ENCODE results near the gene HMGB1.

HMGB1 gene

DNA sequence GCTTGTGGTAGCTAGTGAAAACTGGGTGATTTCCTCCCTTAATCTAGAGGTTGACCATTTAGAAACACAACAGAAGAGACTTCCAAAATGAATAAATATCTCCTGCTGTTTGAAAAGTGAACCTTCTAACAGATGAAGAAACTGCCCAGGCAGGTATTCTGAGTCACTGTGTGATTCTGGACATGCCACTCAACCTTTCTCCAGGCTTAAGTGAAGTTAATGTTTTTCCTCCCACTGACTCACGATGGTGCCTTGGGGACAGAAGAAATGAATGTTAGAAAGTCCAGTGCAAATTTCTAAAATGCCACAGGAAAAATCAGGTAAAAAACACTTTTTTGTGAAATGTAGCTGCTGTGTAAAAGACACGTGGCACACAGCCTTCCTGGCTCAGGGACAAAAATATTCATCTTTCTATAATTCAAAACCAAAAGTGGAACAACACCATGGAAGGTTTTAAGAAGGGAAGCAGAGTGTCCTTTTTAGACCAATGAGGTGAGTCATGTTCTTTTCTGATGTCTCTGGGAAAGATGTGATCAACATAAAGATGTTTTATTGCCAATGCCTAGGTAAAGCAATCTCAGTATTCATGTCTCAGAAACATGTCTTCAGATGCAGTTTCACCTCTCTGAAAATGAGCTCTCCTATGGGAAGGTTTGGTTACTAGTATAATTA, 34.3 kb downstream of the HMGB1 start:
- no peak for DNase-seq (ENCODE audit: low read depth in 2 of 2)

GRCh38 chr13:30429721-30430694, 35.7 kb downstream of the HMGB1 start:
- peak; percentile 75 to 80 for DNase-seq (ENCODE audit: low read depth in 2 of 2)

GRCh38 chr13:30429235-30429634, 36.5 kb downstream of the HMGB1 start:
- DNase-seq (ENCODE audit: low read depth in 2 of 2), result no peak

DNA sequence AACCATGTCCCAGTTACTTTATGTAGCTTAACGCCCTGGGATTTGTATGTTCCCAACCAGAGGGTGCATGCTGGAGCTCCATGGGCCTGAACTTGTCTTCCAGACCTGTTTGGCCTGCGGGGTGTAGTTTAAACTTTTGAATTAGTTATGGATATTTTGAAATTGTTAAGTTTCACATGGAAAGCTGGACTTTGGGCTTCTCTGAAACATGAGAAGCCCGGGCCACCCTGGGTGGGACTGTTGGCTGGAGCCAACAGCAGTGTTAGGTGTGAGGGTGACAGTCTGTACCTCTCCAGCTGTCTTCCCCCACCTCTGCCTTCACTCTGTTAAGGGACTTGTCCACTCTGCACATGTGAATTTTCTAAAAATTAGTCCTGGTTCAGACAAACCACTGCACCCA, 41.8 kb downstream of the HMGB1 start:
- DNase-seq (ENCODE audit: low read depth in 2 of 2), result no peak

DNA sequence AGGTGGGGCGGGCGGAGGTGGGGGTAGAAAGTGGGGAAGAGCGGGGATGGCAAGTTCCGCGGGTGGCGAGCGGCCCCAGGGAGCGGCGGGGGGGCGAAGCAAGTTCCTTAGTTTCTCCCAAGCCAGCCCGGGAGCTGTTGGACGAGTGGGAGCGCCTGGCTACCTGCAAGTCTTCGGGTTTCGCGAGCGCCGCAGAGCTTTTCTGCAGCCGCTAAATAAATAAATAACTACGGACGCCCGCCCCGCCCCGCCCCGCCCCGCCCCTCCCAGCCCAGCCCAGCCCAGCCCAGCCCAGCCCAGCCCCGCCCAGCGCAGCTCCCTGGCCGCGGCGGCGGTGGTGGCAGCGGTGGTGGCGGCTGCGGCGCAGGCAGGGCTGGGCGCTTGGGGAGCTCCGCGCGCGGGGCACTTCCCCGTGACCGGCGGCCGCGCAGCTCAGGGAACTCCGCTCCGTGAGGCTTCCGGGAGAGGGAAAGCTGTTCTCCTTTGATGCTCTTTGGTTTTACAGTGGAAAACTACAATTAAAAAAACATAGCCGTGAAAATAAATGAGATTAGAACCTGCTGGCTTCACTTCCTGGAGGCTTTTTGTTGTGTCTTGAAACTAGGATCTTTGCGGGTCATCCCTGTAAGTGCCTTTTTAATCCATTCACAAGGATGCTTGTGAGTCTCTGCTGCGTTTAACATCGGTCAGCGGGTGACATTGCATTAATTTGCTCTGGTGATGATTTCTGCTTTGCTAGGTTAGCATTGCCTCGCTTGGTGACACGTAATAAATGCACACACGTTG, 43.5 kb downstream of the HMGB1 start, which contains the start of gene UBE2L5:
Gene UBE2L5 (plus strand): TSS at position 440 of the 786 bp plus-strand sequence. CDS start 5,498 bp downstream, outside the sequence.
- DNase-seq (ENCODE audit: low read depth in 2 of 2), result no peak

DNA sequence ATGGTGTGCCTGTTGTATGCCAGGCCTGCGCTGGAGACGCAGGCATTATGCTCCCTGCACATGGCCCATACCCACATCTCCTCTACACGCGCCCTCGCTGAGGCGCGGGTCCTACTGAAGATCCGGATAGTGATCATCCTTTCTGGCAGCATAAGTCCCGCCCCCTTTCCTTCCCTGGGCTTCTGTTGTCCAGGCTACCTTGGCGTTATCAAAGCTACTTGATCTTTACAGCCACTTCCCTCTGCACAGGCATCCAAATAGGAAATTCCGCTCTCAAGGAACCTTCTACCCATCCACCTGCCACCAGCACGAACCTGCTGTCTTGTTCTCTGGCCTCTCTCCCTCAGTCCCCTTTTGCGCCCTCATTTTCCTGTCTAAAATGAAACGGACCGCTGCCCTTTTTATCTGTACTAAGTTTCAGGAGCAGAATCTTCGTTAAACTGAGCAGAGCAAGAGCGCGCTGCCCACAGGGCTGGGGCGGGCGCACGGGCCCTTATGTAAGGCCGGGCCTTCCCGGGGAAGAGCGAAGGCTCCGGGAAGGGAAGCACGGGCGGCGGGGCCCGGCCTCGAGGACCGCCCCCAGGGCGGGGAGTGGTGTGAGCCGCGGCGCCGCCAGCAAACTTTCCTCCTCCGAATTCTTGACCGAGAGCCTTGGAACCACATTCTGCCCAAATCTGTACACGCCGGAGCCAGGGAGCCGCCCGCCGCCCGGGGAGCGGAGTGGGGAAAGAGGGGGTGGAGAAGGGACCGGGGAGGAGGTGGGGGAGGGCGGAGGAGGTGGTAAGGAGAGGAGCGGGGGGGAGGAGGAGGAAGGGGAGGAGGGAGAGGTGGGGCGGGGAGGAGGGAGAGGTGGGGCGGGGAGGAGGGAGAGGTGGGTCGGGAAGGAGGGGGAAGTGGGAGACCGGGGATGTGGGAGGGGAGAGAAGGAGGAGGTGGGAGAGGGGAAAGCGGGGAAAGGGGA, 44.4 kb downstream of the HMGB1 start:
- peak; percentile 76 for DNase-seq (ENCODE audit: low read depth in 2 of 2)

GRCh38 chr13:30418717-30419459, 46.8 kb downstream of the HMGB1 start:
- DNase-seq (ENCODE audit: low read depth in 2 of 2), result no peak

DNA sequence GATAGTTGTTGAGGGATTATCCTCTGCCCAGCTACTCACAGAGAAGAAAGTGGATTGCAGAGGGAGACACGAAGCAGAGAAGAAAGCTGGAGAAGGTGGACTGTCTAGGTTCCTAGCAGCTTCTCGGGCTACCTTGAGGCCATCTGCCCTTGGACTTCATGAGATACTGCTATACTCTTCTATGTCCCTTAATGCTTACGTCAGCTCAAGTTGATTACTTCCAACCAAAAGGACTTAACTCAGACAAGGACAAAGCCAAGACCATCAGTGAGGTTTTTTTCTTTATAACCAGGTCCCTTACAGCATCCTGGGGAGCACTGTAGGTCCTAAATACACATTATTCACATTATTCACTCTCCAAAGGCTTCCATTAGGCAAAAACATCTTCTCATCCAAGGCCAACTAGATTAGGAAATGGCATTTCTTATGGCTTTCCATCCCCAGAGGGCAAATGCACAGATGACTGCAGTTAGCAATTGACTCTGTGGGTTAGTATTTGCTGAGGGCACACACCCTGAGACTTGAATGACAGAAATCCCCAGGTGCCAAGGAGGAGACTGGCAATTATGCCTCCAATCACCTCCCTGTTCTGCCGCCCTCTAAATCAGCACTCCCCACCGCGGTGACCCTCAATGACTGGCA, 47.5 kb downstream of the HMGB1 start:
- no peak for DNase-seq (ENCODE audit: low read depth in 2 of 2)

DNA sequence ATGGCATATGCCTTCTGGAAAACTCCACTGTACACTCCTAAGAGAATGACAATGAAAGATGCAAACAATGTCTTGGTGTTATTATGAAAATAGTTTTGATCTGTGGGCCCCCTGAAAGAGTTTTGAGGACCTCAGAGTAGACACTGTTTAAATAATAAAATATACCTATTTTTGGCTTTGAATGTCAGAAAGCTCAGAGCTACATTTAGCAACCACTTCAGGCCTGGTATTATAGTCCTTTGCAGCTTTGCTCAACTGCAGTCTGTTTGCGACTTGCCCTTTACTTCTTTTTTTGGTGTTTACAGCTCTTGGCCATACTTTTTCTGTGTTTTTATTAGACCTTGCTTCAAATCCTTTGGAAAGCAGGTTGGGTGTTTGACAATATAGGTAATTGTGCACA, 49.3 kb downstream of the HMGB1 start:
- DNase-seq (ENCODE audit: low read depth in 2 of 2), result no peak

- DNase-seq (ENCODE audit: low read depth in 2 of 2), result no peak
These were observed 50.2 kb downstream of the HMGB1 start for GRCh38 chr13:30415430-30416030.

GRCh38 chr13:30413842-30414241, 51.9 kb downstream of the HMGB1 start:
- DNase-seq (ENCODE audit: low read depth in 2 of 2), result no peak

- DNase-seq (ENCODE audit: low read depth in 2 of 2), result no peak
These were observed 53.4 kb downstream of the HMGB1 start for GRCh38 chr13:30412346-30412745.

- DNase-seq (ENCODE audit: low read depth in 2 of 2), result no peak
These were observed 55.0 kb downstream of the HMGB1 start for GRCh38 chr13:30410705-30411125.

DNA sequence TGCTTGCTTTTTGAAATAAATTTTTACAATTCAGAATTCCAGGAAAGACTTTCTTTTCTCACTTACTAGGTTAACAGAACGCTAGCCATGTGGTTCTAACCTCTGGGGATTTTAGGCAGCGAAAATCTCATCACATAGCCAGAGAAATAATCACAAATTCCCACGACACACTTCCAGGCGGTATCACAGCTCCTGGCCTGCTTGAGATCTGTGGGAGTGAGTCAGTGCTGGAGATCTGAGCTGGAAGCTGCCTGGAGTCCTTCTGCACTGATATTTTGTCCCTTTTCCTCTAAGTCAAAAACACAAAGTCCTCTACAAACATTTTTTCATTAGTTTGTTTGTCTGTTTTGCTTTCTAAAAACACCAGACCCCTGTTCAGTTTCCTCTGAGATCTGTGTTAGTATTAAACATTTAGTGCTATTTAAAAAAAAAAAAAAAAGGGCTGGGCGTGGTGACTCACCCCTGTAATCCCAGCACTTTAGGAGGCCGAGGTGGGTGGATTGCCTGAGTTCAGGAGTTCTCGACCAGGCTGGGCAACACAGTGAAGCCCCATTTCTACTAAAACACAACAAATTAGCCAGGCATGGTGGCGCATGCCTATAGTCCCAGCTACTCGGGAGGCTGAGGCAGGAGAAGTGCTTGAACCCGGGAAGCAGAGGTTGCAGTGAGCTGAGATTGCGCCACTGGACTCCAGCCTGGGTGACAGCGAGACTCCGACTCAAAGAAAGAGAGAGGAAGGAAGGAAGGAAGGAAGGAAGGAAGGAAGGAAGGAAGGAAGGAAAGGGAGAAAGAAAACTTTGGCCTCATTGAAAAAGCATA, 55.6 kb downstream of the HMGB1 start:
- peak in 1 of 2 experiments; percentile 64 for DNase-seq (ENCODE audit: low read depth in 2 of 2)

- peak; percentile 78 to 82 for DNase-seq (ENCODE audit: low read depth in 2 of 2)
These were observed 57.2 kb downstream of the HMGB1 start for GRCh38 chr13:30408319-30409101.

DNA sequence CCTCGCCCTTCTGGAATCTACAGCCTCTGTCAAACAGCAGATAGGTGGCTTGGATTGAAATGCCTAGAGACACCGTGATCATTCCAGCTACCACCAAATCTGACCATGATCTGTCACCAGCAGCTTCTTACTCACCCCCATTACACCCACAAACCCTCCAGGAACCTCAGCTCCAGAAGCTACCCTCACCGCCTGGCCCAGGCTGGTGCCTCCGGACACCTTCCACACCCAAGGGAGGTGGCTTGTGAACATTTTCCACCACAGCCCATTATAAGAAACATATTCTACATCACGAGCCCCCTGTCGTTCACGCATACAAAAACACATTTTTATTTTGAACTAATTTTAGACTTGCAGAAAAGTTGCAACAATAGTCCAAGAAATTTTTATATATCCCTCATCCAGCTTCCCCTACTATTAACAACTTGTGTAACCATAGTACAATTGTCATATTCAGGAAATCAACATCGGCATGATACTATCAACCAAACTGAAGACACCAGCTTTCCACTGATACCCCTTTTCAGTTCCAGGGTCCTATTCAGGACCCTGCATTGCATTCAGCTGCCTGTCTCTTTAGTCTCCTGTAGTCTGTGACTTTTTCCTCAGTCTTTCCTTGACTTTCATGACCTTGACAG, 58.8 kb downstream of the HMGB1 start:
- no peak for DNase-seq (ENCODE audit: low read depth in 2 of 2)

Measured in fibroblast of skin of left quadriceps (primary cell).